HuH-7 (cell line): ENCODE results near the gene POLDIP3.
"Not testable (repeated sequence)": the region's sequence is repeated elsewhere in the genome, so short reads cannot be mapped to it uniquely, and the experiment has no call there.

ENCODE experiments used
- DNase-seq: peaks from one replicate; pipeline ENCODE4 v3.0.0; 2011; ENCODE audit warnings: low spot score

Gene POLDIP3

GRCh38 chr22:42619261-42620063, 4.8 kb upstream of the POLDIP3 start:
- DNase-seq = no peak

- DNase-seq = no peak
Measured at GRCh38 chr22:42617155-42617983, 2.7 kb upstream of the POLDIP3 start.

- DNase-seq = peak; percentile 42
Measured at GRCh38 chr22:42615860-42616175, 1.1 kb upstream of the POLDIP3 start.

- peak; percentile 88 for DNase-seq
Measured at GRCh38 chr22:42615092-42615859, 593 bp upstream of the POLDIP3 start.

GRCh38 chr22:42613872-42614301, 796 bp downstream of the POLDIP3 start:
- DNase-seq = no peak

- DNase-seq = no peak
Measured at GRCh38 chr22:42612336-42612735, 2.3 kb downstream of the POLDIP3 start.

GRCh38 chr22:42611051-42611450, 3.6 kb downstream of the POLDIP3 start:
- DNase-seq = no peak

GRCh38 chr22:42610186-42610585, 4.5 kb downstream of the POLDIP3 start:
- DNase-seq = no peak

GRCh38 chr22:42608823-42609361, 5.8 kb downstream of the POLDIP3 start:
- no peak for DNase-seq

- DNase-seq = no peak
Measured at GRCh38 chr22:42608136-42608822, 6.4 kb downstream of the POLDIP3 start.

GRCh38 chr22:42607641-42608040, 7.0 kb downstream of the POLDIP3 start:
- not testable (repeated sequence) for DNase-seq

GRCh38 chr22:42604403-42604802, 10.3 kb downstream of the POLDIP3 start:
- DNase-seq = no peak

GRCh38 chr22:42603427-42603826, 11.3 kb downstream of the POLDIP3 start:
- DNase-seq = no peak

GRCh38 chr22:42602470-42602869, 12.2 kb downstream of the POLDIP3 start:
- DNase-seq = no peak

- no peak for DNase-seq
Measured at GRCh38 chr22:42601879-42602465, 12.7 kb downstream of the POLDIP3 start.

GRCh38 chr22:42596863-42597530, 17.7 kb downstream of the POLDIP3 start:
- no peak for DNase-seq

- DNase-seq = no peak
Measured at GRCh38 chr22:42596336-42596735, 18.3 kb downstream of the POLDIP3 start.

- no peak for DNase-seq
Measured at GRCh38 chr22:42595434-42595833, 19.2 kb downstream of the POLDIP3 start.

- DNase-seq = no peak
Measured at GRCh38 chr22:42591987-42592386, 22.7 kb downstream of the POLDIP3 start.

- no peak for DNase-seq
Measured at GRCh38 chr22:42587588-42588175, 27.0 kb downstream of the POLDIP3 start.
